COLO668 (cell line): ENCODE data around the gene NRCAM.

ENCODE experiments used
- DNase-seq: peaks from one replicate; lab custom pipeline; 2025; ENCODE audit not compliant: unreplicated experiment; lab: John Stamatoyannopoulos, UW

NRCAM gene

DNA sequence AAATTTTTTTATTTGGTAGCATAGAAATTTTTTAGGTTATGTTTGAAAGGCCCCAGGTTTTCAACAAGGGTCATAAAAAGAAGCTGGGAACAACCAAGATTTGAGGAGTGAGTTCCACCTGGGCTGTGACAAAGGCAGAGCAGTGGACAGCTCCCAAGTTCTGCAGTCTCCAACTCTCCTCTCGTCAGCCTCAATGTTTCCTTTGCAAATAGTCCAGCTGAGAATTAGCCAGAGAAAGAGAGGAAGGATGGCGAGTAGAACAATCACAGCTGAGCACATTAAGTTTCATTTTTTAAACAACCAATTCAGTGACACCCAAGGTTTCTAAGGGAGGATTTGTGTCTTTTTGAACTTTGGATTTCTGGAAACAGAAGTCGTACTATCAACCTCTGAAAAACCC lies 143.2 kb downstream of the NRCAM start:
- DNase-seq, result no peak

DNA sequence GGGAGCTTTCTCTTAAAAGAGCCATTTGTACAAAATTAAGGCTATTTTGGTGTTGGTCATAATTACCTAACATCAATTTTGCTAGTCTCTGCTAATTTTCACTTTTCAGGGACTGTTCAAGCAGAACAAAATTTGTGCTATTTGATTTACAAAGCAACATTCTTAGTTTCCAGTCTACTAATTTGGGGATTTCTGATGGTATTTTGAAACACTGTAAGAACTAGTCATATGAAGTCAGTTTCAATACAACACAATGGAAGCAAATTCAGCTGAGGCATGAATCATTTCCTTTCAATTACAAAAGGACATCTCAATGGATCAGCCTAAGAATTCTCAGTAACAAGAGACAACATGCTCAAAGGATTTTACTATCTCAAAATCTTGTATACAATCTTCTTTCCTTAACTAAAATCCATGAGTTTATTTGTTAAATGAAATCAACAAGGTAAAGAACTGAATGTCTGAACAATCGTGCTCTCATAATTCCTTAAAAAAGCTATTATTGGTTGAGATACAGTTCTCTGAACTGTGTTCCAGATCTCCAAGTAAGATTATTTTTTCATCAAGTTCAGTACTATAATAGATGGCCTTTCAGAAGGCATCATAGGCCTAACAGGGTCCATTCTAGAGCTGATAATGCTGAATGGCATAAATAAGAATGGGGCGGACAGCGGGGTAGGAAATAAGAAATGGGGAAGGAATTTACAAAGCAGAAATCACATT lies 144.6 kb downstream of the NRCAM start:
- no peak for DNase-seq

DNA sequence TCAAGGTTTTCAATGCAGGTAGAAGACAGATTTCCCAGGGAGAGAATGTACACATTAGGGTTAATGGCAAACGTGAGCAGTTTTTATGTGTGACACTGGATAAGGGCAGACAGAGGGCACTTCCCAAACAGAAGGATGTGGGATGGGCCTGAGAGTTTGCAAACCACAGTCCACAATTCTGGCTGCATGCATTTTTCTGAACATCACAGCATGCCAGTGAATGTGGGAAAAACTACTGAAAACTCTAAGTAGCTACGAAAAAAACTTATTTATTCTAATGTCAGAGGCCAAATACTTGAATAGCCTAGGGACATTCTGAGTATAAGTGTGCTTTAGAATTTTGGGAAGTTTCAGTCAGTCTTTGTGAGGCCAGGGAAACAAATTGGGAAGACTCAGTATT lies 145.9 kb downstream of the NRCAM start:
- DNase-seq, result no peak

DNA sequence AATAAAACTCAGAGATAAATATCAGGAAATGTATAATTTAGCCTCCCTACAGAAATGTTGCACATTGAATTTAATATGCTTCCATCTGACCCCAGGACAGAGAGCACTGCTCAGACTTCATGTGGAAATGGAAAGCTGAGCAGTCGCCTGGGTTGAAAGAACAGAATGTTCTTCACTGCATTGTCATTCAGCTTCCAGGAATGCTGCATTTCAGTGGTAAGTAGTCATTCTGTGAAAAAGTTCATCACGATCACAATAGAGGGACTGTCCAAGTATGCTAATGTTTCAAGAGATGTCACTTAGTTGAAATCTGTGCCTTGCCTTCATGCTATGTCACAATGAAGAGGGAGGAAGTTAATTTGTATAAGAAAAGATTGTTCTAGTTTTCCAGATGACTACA lies 147.3 kb downstream of the NRCAM start:
- DNase-seq, result no peak

DNA sequence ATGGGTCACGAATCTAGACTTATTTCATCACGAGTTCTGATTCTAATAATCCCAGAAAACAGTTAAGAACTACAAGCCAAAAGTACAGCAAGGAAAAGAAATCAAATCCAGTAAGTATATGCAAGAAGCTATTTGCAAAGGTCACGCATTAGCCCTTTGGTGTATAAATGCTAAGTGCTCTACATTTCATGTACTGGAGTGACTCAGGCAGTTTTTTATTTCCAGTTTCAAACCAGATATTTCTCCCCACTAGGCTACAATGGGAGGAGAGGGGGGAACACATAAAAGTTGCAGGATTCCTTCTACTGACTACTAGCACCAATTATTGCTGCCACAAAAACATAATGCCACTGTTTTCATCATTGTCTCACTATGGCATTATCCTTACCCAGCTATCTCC lies 148.0 kb downstream of the NRCAM start:
- no peak for DNase-seq

DNA sequence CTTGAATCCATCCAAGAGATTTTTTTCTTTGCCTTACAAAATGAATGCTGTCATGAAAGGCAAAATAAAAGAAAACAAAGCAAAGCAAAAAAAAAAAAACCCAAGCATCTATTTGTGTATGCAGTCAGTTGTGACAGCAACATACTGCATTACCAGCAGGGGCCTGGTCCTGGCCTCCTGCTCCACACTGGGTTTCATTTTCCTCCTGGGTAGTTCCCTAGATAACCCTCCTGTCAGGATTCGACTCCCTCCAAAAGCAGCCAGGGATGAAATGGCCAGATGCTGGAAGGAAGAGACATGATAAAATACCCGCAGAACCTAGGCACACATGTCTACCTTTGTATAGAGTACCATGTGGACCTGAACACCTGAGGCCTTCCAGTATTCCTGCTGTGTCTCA lies 148.6 kb downstream of the NRCAM start:
- no peak for DNase-seq

DNA sequence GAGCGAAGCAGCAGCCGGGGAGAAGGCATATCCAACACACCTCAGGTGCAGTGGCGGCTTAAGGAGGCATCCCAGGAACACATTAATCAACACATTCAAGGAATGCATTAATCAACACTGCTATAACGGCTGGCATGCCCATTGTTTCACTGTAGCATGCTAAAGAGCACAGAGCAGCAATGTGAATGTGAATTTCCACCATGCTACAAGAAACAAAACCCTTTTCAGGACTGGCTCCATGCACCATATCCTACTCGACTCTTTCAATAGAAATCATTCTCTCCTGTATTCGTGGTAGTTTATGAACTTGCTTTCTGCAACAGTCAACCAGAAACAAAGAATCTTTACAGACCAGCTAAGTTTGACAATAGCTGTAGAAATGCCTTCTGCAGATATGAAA lies 149.0 kb downstream of the NRCAM start:
- no peak for DNase-seq

DNA sequence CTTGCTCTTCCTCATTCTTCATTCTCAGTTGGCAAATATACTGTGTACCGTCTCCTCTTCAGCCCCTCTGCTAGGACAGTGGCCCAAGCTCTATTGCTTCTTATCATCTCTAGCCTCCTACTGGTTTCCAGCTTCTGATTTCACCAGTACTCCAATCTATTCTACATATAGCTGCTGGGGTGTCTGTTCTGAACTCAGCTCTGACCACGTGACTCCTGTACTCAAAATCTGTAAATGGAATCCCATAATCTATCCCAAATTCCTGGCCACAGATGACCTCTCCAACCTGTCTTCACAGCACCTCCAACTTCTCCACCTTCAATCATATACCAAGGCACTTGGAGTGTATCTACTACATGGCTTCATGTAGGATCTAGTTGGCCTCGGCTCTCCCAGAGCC lies 152.9 kb downstream of the NRCAM start:
- DNase-seq, result no peak

DNA sequence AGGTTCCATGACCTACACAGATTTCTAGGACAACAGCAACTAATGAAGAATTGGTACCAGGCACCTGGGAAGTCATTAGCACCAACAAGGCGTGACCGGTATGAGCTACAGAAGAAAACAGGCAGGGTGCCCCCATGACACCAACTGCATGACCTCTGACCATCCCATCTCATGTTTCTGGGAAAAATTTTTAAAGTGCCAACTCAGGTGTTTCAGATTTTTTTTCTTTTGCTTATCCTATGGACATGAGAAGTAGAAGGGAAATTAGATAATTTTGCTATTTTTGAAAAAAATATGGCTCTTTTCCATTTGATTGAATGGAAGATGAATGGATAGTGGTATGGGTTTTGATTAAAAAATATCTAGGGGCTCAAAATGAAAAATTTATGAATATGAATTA lies 154.8 kb downstream of the NRCAM start:
- no peak for DNase-seq

DNA sequence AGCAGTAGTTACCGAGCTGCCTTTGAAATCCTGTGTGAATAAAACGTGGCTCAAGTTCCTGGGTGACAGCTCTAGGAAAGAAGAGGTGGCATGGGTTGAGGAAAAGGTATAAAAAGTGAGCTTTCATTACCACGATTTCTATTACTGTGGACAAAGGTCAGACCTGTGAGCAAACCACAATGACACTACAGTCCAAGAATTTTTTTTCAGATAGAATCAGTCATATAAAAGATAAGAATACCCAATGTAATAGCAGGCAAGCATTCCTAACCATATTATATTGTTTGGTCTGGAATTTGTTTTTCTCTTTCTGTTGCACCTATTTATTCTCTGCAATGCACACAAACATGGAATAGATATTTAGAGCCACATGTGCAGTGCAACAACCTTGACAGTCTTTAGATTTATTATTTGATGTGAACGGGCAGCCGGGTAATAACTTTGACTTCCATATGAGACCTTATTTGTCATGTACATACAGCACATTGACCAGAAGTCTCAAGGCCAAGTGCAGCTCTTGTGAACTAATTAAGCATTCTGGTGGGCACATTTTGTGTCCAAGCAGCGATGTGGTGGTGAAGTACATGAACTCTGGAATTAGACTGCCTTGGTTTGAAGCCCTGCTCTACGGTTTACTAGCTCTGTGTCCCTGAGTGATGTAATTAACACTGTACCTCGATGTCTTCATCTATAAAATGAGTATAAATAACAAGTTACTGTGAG lies 156.8 kb downstream of the NRCAM start:
- no peak for DNase-seq

DNA sequence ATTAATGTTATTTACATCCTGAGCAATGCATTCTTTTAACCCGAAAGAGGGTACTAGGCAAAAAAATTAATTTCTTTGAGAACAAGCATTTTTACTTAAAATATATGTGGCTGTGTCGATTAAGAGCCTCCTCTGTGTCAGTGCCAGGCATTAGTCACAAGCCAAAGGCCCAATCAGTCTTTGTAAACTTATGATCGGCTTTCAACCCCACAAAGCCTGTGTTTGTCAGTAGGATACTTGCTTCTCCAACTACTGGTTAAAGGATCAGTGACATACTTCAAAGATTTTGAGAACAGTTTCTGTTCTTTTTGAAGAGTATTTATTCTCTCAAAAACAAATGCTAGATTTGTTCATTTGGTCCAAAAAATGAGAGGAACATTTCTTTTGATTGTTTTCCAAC lies 159.3 kb downstream of the NRCAM start:
- no peak for DNase-seq

DNA sequence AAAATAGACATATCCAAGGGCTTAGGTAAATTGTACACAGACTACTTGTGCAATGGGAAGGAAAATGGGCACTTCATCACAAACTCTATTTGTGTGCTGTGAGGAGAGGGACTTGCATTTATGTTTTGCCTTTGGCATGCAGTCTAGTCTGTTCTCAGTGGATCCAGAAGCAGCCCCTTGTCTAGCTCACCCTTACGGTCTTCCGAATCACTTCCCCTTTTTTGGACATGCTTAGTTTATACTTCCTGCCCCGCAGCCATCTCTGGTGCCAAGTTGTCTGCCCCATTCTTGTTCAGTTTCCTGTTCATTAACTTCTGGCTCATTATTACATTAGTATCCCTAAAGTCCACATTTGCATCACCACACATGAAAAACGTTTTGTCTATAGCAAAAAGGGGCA lies 161.6 kb downstream of the NRCAM start:
- no peak for DNase-seq

DNA sequence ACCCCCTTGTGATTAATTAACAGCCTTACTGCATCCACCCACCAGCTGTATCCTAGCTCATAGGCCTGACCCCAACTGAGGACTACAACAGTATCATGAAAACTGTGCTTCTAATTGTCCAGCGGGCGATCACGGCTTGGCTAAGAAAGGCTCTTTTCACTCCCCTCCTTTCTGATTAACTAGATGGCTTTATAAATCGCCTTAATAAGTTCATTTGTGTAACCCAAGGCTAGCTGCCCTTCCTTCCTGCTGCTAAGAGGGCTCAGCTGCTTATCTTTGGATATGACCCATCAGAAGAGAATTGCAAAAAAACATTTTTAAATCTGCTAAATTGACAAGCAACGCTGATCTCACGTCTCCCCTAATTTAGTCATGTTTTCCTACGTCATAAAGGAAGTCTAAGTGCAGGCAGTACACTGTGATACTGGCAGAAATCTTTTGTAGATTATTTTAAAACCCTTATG lies 163.1 kb downstream of the NRCAM start:
- no peak for DNase-seq

DNA sequence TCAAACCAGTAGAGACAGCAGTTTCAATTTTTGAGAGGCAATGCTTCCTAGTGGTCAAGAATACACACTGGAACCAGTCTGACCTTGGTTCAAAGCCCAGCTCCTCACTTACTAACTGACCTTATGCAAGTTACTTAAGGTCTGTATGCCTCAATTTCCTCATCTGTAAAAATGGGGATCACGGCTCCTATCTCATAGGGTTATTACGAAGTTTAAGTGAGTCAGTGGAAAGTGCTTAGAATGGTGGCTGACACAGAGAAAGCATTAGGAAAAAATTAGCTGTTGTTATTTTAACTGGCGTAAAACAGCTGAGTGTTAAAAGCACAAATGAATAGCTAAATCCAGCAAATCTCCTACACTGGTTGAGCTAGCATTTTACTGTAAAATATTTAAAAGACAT lies 163.7 kb downstream of the NRCAM start:
- DNase-seq, result no peak

DNA sequence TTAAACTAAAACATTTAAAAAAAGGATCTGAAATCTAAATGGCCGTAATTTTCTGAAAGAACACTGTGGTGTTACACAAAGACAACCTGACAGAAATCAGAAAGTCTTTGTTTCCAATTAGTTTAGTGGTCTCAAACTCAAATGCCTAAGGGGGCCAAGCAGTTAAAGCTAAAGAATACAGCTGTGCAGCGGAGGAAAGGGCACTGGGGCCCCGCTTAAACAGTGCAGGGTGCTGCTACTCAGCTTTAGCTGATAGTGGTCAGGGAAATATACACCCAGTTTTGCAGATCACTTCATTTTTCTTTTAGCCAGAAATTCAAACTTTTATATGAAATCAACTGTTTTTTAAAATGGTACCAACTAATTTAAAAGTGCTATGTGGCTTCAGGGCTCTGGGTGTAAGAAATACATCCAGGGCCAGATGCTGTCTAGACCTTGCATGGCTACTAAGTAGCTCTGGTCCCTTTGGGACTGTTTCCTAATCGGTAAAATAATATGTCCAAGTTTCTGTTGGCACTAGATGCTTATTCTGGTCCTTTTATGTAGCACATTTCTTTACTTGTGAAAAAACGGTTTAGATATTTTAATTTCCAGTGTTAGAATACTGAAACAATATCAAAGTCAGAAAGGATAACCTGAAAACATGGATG lies 164.3 kb downstream of the NRCAM start:
- no peak for DNase-seq

DNA sequence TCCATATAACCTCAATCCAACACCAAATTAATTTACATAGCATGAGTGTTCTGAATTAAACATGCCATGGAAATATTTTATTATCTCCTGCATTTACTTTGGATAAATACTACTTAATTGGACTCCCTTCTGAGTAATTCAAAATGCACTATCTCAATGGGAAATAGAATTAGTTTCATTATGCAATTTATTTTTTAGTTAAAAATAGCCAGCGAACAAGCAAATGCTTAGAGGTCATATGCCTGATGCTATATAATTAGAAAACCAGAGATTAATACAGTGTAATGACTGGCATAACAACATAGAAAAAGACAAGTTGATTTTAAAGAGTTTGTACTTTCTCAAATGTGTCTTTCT lies 165.1 kb downstream of the NRCAM start:
- DNase-seq, result no peak

DNA sequence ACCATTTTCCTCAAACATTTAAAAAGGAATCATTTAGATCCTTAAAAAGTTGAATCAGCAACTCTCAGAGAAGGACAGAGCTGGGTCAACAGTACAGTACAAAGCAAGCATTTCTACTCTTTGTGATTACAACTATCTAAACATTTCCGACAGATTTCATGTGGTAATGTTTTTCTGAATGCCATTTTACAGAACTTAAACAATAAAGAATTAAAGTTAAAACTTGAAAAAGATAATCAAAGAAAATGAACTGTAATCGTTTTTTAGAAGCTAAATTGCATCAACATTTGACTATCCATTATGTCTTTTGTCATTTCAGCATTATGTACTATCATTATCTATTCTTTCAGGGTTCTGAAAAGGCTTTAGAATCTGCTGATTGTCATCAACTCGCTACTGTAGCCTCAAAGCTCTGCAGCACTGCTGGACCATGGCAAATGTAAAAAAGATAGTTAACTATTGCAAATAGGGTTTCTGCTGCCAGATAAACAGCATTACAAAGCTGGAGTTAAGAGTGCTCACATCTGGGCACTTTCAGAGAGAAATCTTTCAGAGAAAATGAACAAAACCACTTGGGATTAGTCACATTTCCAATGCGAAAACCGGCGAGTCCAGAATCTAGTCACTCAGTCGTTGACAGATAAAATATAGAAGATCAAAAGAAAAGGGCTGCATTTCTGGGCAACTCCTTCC lies 165.6 kb downstream of the NRCAM start:
- no peak for DNase-seq

DNA sequence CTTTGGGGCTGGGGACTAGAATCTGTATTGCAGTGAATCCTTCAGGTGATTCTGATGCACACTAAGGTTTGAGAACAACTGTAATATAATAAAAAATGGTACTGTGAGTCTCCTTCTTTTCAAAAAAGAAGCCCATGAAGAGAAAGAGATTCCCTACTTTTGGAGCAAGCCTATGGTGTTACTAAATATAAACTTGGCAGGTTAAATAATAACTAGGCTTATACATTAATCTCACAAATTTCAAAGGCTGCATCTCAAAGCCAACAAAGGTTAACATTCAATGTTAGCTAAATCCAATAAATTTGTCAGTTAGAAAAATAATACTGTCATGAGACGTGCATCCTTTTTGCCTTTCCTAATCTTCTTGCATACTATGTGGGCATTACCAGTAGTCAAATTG lies 166.4 kb downstream of the NRCAM start:
- DNase-seq, result no peak

DNA sequence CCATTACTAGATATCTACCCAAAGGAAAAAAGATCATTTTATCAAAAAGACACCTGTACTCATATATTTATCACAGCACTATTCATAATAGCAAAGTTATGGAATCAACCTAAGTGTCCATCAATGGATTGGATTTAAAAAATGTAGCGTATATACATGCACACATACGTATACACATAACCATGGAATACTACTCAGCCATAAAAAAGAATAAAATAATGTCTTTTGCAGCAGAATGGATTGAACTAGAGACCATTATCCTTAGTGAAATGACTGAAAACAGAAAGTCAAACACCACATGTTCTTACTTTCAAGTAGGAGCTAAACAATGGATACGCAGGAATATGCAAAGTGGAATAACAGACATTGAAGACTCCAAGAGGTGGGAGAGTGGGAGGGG lies 168.4 kb downstream of the NRCAM start:
- no peak for DNase-seq

DNA sequence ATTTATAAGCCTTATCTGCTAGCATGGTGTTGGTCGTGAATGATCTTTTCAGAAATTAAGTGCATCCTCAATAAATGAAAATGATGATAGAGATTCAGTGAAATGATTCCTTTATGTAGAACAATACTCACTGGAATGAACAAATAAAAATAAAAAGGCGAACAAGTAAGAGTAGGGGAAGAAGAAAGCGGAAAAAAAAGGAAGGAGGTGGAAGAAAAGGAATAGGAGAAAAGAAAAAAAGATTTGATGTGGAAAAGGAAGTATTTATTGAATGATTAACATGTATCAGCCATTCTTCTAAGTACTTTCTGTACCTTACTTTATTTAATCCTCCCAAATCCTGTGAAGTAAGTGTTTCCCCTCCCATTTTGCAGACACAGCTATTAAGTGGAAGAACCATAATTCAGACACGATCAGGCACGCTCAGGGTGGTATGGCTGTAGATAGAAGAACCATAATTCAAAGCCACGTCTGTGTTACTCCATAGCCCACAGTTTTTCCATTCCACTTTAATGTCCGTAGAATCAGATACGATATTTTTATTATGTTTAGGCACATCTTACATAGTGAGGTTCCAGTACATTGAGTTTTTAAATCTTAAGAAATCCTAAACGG lies 169.8 kb downstream of the NRCAM start:
- DNase-seq, result no peak

DNA sequence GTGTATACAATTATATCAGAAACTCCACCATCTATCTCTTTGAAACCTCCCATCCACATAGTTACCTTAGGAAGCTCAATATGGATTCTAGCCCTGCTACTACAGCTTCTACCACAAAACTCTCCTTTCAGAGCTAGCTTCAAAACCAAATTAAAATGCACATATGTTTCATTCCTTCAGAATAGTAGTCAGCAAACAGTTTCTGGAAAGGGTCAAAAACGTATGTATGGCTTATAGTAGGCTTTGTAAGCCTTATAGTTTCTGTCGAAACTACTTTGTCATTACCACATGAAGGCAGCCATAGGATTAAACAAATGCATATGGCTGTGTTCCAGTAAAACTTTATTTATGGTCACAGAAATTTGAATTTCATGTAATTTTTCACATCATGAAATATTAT lies 170.5 kb downstream of the NRCAM start:
- no peak for DNase-seq
